CD4-positive, alpha-beta T cell treated with Interleukin-4 for 4 hours (primary cell): ENCODE measurements around the gene ANXA2R.
A peak's percentile ranks its signal among the peaks of the same experiment; 100 is the strongest.
"Not testable (repeated sequence)": the region's sequence is repeated elsewhere in the genome, so short reads cannot be mapped to it uniquely, and the experiment has no call there.

Source experiments
- DNase-seq: peaks from one replicate; pipeline ENCODE4 v3.0.0-alpha.2; 2020

ANXA2R gene

GRCh38 chr5:43055098-43055497 lies 15.0 kb upstream of the ANXA2R start:
- not testable (repeated sequence) for DNase-seq

GRCh38 chr5:43051684-43052083 lies 11.6 kb upstream of the ANXA2R start:
- DNase-seq: no peak

DNA sequence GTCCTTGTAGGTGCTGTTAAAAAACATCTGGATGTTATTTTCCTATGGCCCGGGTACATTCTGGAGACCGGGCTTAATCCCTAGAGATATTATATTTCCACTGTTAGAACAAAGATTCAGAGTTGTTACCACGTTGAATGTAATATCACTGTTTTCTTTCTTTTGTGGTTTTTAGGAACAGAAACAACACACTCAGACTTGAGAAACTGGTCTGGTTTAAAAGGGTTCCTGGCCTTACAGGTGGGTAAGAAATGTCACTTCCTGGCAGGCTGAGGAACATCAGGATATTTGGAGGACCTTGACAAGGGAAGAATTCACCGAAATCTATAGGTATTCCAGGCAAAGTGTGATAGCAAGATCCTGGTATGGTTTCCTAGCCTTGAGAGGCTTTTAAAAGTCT lies 10.3 kb upstream of the ANXA2R start:
- DNase-seq: no peak

- no peak for DNase-seq
These were observed 9.1 kb upstream of the ANXA2R start for GRCh38 chr5:43049236-43049635.

DNA sequence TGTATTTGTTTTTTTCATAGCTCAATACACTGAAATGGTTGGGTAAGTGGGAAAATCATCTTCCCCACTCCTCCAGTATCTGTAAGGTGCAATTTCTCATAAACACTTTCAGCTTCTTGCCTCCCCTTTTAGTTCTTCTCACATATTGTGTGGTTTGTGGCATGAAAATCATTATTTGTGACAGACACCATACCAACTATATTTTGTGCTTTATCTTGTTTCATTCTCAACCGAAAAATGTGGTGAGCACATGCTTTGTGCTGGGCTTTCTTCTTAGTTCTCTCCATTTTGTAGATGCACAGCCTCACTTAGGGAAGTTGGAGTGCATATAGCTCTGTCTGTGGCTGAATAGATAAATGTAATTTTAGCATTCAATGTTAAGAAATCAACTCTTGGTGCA lies 6.4 kb upstream of the ANXA2R start:
- DNase-seq: no peak

DNA sequence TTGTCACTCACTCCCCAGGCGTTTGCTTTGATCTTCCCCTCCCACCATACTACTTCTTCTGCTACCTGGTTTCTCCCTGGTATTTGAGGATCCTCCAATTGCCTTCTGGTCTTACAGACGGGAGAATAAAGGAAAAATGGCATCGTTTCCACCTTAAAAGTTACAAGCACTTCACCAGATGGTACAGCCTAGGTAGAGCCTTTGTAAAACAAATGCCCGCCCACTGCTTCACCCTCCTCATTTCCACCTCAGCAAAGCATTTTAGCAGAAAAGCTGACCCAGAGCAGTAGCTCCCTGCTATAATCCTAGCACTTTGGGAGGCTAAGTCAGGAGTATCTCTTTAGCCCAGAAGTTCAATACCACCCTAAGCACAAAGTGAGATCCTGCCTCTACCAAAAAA lies 5.1 kb upstream of the ANXA2R start:
- DNase-seq: no peak

DNA sequence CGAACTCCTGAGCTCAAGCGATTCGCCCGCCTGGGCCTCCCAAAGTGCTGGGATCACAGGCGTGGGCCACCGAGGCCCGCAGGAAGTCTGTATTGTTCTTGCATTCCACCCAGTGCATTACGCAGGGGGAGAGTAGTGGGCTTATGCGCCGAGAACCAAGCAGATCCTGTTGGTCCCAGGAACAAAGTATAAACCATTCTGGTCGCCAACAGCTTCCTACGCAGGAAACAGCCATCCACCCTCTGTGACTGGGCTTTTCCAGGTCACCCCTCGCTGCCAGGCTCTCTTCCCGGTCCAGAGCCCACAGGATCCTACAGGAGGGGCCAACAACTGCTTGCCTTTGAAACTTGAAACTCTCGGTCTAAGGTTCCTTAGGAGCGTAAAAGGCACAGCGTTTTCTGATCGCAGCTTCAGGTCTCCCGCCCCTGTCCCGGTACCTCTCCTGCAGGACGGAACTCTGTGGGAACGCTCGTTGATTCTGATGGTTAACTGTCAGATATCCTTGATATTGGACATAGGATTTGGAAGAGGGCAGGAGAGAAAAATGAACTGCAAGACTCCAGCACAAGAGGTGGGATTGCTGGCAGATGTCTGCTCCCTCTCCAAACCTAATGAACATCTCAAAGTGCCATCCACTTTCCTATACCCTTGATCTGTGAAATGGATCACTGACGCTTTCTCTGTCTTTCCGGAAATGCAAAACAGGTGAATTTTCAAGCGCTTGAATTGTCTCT lies 4.2 kb upstream of the ANXA2R start:
- no peak for DNase-seq

DNA sequence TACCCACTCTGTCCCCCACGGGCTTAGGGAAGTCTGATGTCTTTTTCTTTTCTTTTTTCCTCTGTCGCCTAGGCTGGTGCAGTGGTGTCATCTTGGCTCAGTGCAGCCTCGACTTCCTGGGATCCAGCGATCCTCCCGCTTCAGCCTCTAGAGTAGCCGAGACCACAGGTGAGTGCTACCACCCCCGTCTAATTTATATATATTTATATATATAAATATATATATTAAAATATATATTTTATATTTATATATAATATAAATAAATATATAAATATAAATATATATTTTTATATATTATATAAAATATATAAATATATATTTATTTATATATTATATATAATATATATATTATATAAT lies 3.3 kb upstream of the ANXA2R start:
- no peak for DNase-seq

GRCh38 chr5:43042626-43043399 lies 2.7 kb upstream of the ANXA2R start:
- DNase-seq: peak; percentile 76

DNA sequence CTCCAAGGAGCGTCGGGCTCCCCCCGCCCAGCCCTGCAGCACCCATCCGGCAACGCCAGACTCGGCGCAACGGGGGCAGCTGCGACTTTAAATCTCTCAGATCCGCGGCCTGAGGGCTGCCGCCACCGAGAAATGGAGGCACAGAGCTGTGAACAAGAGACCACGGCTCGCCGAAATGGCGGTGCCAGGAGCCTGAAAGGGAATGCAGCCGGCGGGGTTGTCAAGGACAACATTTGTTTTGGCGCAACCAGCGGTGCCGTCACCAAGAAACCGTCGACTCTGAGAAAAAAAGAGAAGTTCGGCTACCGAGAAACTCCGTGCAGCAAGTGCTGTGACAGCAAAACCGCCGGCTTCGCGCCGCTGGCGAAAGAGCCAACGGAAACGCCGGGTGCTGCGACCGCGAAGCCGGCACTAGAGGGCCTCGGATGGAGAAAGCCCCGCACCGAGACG lies 2.1 kb upstream of the ANXA2R start:
- DNase-seq: peak; percentile 93

GRCh38 chr5:43041669-43042175 lies 1.6 kb upstream of the ANXA2R start:
- no peak for DNase-seq

GRCh38 chr5:43041110-43041668 lies 1.1 kb upstream of the ANXA2R start:
- peak; percentile 62 for DNase-seq

- peak; percentile 73 for DNase-seq
These were observed 440 bp downstream of the ANXA2R start for GRCh38 chr5:43039471-43040286.

DNA sequence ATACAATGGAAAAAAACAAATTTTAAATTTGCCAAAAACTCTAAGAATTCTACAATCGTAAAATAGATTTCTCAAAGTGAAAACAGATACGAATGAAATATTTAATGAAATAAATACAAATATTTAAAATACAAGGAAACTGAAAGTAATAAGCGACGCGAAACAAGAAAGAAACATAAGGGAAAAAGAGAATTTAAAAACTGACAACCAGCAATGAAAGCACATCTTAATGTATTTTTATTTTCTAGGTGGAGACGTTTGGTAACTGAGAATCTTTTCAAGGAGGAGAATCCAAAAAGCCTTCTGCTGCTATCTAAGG lies 1.0 kb downstream of the ANXA2R start:
- DNase-seq: no peak

DNA sequence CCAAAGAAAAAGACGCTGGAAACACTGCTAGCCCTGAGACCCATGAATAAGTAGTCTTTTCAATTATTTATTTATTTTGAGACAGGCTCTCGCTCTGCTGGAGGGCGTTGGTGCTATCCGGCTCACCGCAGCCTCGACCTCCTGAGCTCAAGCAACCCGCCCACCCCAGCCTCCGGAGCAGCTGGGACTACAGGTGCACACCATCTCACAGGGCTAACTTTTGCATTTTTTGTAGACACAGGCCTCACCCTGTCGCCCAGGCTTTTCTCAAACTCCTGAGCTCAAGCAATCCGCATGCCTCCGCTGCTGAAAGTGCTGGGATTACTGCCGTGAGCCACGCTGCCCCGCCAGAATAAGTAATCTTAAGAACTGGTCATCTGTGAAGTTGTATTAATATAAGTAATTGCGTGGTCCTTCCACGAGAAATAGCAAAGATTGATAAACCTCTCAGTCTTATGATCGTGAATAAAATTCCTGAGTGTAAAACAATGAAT lies 1.6 kb downstream of the ANXA2R start:
- peak; percentile 58 for DNase-seq

DNA sequence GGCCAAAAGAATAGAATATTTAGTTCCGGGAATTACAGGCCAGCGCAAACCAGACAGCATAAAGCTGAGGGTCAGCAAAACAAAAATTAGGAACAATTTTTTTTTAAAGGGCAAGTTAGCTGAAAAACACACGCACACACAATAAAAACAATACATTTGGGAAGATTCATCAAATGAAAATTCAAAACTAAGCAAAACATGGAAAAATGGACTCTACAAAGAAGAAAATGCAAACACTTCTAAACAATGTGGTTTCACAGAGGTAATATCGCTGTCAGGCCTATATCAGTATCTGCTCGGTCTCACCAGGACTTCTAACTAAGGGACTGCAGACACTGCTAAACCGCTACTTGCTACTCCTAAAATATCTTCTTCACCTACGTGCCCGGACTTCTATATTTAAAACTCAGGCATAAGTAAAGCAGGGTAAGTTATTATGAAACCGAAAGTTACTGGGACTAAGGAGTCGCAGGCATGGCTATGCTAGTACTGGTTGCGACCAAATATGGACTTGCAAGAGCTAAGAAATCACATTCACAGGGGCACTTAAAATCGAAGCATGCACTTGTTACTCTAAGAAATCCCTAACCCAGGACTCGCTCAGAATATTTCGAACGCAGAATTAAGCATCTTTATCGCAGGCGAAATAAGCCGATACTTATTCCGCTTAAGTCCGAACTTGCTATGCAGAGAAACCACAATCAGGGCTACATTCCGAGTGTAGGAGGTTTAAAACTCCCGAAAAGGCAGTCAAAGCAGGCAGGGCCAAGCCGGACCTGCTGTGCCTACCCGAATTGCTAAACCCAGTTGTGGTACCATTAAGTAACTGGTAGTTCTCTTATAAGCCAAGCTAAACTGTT lies 2.3 kb downstream of the ANXA2R start:
- DNase-seq: peak; percentile 82

DNA sequence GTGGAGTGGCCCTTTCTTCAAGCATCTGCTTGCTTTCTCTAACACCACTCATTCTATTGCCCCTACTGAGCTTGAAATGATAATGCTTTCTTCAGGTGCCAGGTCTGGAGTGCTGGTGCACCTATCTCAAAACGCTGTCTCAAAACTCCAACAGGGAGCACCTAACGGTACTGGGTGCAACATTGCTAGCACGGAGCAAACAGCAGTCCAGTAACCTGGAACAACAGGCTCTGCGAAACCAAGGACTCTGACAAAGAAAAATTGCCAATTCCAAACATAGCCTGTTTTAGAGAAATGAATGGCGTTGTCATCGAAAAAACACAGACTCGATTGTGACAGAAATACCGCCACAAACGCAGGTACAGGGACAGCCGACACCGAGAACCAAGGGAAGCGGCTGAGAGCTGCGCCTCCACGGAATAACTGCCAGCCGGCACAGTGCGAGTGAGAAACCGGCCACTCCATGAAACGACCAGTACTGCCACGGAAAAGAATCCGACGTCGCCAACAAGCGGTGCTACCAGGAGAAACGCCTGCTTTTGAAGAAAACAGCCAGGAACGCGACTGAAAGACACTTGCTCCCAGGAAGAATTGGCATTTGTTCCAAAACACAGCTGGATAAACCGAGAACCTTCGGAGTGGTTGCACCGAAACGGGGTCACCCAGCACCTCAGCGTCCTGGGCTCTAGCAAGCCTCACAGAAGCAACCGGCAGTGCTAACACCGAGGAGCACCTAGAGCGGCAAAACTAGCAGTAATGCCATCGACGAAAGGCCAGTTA lies 3.1 kb downstream of the ANXA2R start:
- DNase-seq: no peak

DNA sequence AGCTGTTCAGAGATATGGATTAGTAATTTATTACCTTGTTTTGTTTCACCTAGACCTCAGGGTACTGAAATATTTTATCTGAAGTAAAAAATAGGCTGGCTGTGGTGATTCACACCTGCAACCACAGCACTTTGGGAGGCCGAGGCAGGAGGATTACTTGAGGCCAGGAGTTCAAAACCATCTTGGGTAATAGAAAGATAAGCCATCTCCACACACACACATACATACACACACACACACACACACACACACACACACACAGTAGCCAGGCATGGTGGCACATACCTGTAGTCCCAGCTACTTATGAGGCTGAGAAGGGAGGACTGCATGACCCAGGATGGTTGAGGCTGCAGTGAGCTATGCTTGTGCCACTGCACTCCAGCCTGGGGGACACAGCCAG lies 3.7 kb downstream of the ANXA2R start:
- peak; percentile 44 for DNase-seq

GRCh38 chr5:43034591-43034968 lies 5.5 kb downstream of the ANXA2R start:
- no peak for DNase-seq

DNA sequence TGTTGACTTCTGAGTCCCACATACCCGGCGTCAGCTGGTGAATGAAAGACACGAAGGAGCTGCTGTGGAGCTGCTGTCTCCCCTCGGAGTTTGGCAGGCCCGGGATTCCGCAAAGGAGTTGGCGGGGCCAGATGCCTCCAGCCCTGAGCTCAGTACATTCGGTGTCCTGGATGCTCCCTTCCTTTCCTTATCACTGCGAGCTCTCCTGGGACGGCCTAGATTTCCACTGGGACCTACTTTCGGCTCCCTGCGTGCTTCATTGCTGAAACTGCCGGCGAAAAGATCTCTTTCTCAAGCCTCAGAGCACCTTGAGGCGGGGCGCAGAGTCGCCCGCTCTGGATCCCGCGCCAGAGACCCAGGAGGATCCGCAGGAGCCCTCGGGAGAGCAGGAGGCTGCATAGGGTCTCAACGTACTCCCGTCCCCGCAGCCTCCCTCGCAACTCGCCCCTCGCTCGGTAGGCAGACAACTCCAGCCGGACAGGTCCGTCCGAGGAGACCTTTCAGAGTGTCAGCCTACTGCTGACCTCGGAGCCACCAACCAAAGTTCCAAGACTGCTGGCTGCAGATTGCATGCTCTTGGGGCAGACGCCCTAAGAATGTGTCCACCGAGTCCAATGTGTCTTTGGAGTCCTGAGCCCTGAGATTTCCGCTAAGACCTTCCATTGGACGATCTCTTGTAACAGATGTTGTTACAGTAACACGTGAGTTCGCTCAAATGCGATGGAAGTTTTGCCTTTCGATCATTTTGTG lies 6.1 kb downstream of the ANXA2R start:
- no peak for DNase-seq
